Frontal cortex (tissue), 4 donors: ENCODE data around the gene MS4A2. TPM values are rescaled to one million over a fixed set of nuclear protein-coding genes. Genes with fewer than 3 reads are reported as not detected.
"Not testable (repeated sequence)": the region's sequence is repeated elsewhere in the genome, so short reads cannot be mapped to it uniquely, and the experiment has no call there.

Experiments
- DNase-seq, 2 donors: peaks; one replicate each; pipeline ENCODE4 v3.0.0; 2012; ENCODE audit warnings: low spot score in 2 of 2
- FAIRE-seq: peaks from 2 replicates; lab custom pipeline; 2012; peaks lifted over from hg19 to GRCh38; lab: Jason Lieb, UNC
- total RNA-seq: library from RNA; depleted of rRNA; stranded (reverse); fragments of >200 nt; gene quantifications from one replicate; pipeline ENCODE4 v1.2.3, GENCODE V29; 2014
- donor health status: control.
- donor health status: control.
- donor health status: control.

MS4A2 gene
- total RNA-seq: under 0.01 TPM

DNA sequence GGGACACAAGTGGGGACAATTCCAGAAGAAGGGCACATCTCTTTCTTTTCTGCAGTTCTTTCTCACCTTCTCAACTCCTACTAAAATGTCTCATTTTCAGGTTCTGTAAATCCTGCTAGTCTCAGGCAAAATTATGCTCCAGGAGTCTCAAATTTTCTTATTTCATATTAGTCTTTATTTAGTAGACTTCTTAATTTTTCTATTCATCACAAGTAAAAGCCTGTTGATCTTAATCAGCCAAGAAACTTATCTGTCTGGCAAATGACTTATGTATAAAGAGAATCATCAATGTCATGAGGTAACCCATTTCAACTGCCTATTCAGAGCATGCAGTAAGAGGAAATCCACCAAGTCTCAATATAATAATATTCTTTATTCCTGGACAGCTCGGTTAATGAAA, at the start of gene MS4A2:
TSS of gene MS4A2 (plus strand) at position 301 of the 400 bp plus-strand sequence. CDS start 102 bp downstream, outside the sequence.
- FAIRE-seq (no peak), DNase-seq (no peak)

DNA sequence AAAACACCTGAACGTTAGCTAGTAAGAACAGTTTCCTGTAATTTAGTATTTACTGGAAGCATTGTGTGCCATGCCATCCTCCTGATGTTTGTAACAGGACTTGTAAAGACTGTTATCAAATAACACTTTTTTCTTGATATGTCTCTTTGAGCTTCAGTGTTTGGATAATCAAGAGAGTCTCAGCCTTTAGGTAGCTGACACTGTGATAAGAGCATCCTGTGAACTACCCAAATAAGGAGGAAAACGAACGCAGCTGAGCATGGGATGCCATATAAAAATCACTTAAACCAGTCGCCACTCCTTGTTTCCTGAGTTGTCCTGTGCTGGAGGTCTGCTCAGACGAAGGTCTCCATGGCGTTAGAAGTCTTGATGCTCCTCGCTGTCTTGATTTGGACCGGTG, 48.4 kb upstream of the MS4A2 start, which contains the start of gene OOSP2:
TSS of gene OOSP2 (plus strand) at position 301 of the 400 bp plus-strand sequence. CDS start at position 352, 51 bp downstream.
- FAIRE-seq (no peak), DNase-seq (no peak)

DNA sequence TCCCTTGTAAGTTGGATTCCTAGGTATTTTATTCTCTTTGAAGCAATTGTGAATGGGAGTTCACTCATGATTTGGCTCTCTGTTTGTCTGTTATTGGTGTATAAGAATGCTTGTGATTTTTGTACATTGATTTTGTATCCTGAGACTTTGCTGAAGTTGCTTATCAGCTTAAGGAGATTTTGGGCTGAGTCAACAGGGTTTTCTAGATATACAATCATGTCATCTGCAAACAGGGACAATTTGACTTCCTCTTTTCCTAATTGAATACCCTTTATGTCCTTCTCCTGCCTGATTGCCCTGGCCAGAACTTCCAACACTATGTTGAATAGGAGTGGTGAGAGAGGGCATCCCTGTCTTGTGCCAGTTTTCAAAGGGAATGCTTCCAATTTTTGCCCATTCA, 38.0 kb upstream of the MS4A2 start:
- not testable (repeated sequence) for DNase-seq, FAIRE-seq

DNA sequence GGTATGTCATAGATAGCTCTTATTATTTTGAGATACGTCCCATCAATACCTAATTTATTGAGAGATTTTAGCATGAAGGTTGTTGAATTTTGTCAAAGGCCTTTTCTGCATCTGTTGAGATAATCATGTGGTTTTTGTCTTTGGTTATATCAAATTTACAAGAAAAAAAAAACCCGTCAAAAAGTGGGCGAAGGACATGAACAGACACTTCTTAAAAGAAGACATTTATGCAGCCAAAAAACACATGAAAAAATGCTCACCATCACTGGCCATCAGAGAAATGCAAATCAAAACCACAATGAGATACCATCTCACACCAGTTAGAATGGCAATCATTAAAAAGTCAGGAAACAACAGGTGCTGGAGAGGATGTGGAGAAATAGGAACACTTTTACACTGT, 37.6 kb upstream of the MS4A2 start:
- FAIRE-seq, DNase-seq: not testable (repeated sequence)

GRCh38 chr11:60056349-60056969, 32.0 kb upstream of the MS4A2 start, which contains the start of gene MS4A3:
MS4A3 (plus strand) TSS chr11:60056665; CDS start chr11:60061161, 4,496 bp downstream.
- no peak for FAIRE-seq
- DNase-seq: no peak

- DNase-seq (no peak), FAIRE-seq (no peak)
Measured at GRCh38 chr11:60059052-60059451, 29.4 kb upstream of the MS4A2 start.

GRCh38 chr11:60059521-60060240, 28.8 kb upstream of the MS4A2 start:
- FAIRE-seq (no peak), DNase-seq (no peak)

GRCh38 chr11:60064111-60064510, 24.4 kb upstream of the MS4A2 start:
- no peak for DNase-seq
- FAIRE-seq: no peak

DNA sequence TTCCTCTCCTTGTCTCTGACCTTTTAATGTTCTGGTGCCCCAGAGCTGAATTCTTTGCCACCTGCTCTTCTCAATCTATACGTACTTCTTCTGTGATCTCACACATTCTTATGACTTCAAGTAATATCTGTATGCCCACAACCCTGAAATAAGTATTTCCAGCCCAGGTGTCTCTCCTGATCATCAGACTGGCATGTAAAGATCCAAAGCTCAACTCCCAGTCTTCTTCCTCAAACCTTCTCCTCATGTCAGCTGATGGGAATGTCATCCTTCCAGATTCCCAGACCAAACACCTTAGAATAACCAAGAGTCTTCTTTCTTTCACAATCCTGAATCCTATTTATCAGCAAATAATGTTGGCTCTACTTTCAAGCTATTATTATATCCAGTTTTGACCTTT, 22.7 kb upstream of the MS4A2 start:
- DNase-seq (no peak), FAIRE-seq (no peak)

DNA sequence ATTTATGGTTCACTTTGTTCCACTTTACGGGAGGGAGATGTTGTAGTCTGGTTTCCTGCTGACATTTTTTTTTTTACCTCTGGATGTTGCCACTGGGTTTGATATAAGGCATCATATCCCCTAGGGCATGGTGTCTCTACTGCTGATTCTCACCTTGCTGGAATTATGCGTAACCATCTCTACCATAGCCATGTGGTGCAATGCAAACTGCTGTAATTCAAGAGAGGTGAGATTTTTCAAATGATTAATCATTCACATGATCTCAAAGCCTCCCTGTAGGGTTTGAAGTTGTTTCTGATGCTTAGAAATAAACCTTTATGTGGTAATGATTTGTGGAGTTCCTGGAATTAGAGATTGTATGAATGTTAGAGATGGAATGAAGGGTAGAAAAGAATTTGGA, 19.0 kb upstream of the MS4A2 start:
- FAIRE-seq (no peak), DNase-seq (no peak)

GRCh38 chr11:60071644-60072043, 16.8 kb upstream of the MS4A2 start:
- not testable (repeated sequence) for FAIRE-seq, DNase-seq

GRCh38 chr11:60077216-60077817, 11.1 kb upstream of the MS4A2 start:
- FAIRE-seq (no peak), DNase-seq (no peak)

GRCh38 chr11:60077981-60078380, 10.5 kb upstream of the MS4A2 start:
- FAIRE-seq: no peak

DNA sequence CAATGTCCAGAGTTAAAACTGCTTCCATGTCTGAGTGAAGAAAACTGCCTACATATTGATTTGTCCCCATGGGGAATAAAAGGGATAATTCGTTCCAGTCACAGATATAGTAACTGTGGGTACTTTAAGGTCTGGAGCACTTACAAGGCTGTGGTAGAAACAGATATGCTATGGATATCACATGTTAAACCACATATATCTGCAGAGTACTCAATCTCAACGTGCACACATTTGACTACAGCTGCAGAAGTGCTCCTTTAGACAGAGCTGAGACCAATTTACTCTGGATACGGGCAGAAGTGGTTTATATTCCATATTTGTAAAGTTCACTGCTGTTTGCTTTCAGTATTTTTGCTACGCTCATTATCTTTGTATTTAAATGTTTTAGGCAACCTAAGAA, 9.7 kb upstream of the MS4A2 start:
- FAIRE-seq (no peak), DNase-seq (no peak)

More at GRCh38 chr11:60077981-60078380, 10.5 kb upstream of the MS4A2 start:
- DNase-seq: no peak

DNA sequence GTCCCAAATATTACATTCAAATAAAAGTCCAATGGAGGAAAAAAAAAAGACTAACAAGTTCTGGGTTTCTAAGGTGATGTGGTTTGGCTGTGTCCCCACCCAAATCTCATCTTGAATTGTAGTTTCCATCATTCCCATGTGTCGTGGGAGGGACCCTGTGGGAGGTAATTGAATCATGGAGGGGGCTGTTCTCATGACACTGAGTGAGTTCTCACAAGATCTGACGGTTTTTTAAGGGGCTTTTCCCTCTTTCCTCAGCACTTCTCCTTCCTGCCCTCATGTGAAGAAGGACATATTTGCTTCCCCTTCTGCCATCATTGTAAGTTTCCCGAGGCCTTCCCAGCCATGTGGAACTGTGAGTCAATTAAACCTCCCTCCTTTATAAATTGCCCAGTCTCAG, 7.9 kb upstream of the MS4A2 start:
- FAIRE-seq (no peak), DNase-seq (no peak)

DNA sequence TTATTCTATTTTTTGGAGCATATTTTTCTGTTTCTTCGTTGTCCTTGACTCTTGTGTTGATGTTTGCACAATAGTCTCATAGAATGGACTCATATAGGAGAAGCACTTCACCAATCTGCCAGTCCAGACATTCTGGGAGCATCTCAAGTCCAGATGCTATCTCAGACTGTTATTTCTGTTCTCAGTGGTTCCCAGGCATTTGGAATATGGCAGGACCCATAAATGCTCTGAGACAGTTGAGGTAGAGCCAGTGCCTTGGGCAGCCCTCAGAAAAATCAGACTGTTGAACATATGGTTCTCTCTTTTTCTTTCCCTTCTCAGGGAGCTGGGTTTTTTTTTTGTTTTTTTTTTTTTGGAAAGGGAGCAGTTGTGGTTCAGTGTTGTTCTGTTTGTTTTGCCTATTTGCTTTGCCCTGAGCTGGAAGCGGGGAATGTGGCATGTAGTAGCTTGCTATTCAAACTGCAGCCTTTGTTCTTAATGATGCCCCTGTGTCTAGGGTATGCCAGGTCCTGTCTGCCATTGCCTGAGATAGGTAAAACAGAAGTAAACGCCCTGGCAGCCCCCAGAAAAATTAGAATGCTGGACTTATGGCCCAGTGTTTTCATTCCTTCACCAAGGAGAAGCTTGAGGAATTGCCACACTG, 3.7 kb upstream of the MS4A2 start:
- no peak for FAIRE-seq
- DNase-seq: no peak

- FAIRE-seq: no peak
- DNase-seq: no peak
Measured at GRCh38 chr11:60085909-60086308, 2.6 kb upstream of the MS4A2 start.

DNA sequence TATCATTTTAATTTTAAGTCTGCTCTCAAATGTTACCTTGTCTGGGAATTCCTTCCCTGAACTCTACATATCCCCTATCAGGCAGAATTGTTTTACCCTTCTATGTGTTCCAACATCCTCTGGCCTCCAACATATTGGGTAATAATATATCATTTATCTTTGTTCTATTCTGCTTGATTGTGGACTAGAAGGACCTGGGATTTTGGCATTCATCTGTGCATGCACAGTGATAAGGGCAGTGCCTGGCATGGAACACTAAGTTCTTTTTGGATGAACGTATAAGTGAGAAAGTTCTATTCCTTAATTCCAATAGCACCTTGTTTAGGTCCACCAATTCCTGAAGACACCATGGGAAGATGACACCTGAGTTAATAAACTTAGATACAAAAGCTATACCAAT, 1.2 kb upstream of the MS4A2 start:
- FAIRE-seq (no peak), DNase-seq (no peak)

DNA sequence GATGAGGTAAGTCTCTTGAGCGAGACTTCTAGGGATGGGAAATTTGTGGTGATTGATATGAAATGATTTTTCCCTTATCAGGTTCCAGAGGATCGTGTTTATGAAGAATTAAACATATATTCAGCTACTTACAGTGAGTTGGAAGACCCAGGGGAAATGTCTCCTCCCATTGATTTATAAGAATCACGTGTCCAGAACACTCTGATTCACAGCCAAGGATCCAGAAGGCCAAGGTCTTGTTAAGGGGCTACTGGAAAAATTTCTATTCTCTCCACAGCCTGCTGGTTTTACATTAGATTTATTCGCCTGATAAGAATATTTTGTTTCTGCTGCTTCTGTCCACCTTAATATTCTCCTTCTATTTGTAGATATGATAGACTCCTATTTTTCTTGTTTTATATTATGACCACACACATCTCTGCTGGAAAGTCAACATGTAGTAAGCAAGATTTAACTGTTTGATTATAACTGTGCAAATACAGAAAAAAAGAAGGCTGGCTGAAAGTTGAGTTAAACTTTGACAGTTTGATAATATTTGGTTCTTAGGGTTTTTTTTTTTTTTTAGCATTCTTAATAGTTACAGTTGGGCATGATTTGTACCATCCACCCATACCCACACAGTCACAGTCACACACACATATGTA, 7.1 kb downstream of the MS4A2 start:
- no peak for FAIRE-seq

GRCh38 chr11:60097189-60097588, 8.7 kb downstream of the MS4A2 start:
- DNase-seq: no peak
- no peak for FAIRE-seq

More for the DNA sequence above, 7.1 kb downstream of the MS4A2 start:
- DNase-seq: no peak
